ENCODE data around the gene GSE1.

- no peak for TF ChIP-seq CTCF (IDR thresholded peaks at IDR 0.05)
- TF ChIP-seq ZFX (IDR thresholded peaks at IDR 0.05; ENCODE audit: borderline replicate concordance) = no peak
Measured at GRCh38 chr16:85578599-85578948, 34.5 kb upstream of the GSE1 start.
